ENCODE data around the gene PRKCA.

GRCh38 chr17:66706851-66707450 is 404.5 kb downstream of the PRKCA start:
- TF ChIP-seq TCF12 (IDR thresholded peaks at IDR 0.05; ENCODE audit: low read depth) (no peak), EP300 (IDR thresholded peaks at IDR 0.05; ENCODE audit: borderline replicate concordance) (no peak), CEBPB (IDR thresholded peaks at IDR 0.05) (no peak), USF1 (IDR thresholded peaks at IDR 0.05) (no peak), NFIC (IDR thresholded peaks at IDR 0.05) (no peak), TAF1 (IDR thresholded peaks at IDR 0.05; ENCODE audit: low read depth) (no peak), REST (IDR thresholded peaks at IDR 0.05; ENCODE audit: low read depth) (no peak)
